HG03558 (cell line): Measurements from ENCODE around the gene INO80B.
A peak's percentile ranks its signal among the peaks of the same experiment; 100 is the strongest.
"Not testable (repeated sequence)": the region's sequence is repeated elsewhere in the genome, so short reads cannot be mapped to it uniquely, and the experiment has no call there.

Experiments used
- ATAC-seq: cut with Tn5 transposase; IDR thresholded peaks from one replicate; pipeline ENCODE4 v1.9.1; 2021; ENCODE audit warnings: moderate number of reproducible peaks; ENCODE audit not compliant: unreplicated experiment; ENCODE audit errors: extremely low read depth

Gene INO80B

GRCh38 chr2:74424995-74425406, 29.9 kb upstream of the INO80B start:
- ATAC-seq, result no peak

DNA sequence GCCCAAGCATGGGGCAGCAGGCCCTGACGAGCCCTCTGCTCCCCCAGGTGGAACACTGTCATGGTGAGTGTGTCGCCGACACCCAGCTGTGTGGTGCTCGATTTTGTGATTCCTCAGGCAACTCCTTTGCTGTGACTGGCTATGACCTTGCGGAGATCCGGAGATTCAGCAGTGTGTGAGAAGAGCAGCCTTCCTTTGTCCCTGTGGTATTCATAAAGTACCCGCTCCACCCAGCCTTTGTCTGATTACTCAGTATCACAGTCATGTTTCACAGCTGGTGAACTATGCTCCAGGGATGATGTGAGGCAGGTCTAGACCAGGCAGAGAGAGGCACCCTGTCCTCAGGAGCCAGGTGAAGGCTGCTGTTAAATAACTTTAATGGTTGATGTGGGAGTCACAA, 29.4 kb upstream of the INO80B start:
- ATAC-seq, result no peak

DNA sequence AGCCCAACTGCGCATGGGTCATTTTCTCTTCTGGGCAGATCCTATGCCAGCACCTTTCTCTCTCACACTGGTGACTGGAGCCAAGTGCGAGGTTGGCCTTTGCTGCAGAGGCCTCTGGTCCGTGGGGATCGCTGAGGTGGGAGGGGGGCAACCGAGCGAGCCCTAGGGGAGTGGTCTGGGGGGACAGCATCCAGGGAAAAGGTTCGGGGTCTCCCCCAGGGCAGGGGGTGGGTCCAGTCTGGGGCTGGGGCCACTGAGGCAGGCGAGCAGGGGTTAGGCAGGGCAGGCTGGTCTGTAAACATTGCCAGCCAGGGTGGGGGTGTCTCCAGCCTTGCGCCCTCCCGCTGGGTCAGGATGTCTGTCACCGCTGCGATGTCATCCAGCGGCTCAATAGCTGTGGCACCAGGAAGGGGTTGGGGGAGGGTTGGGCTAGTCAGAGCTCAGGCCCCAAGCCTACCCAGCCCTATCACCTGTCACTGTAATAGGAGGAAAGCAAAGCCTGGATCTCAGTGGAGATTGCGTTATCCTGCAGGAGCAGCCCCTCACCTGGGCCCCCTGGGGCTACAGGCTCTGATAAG, 28.6 kb upstream of the INO80B start:
- ATAC-seq, result no peak

GRCh38 chr2:74427551-74427950, 27.3 kb upstream of the INO80B start:
- ATAC-seq, result no peak

DNA sequence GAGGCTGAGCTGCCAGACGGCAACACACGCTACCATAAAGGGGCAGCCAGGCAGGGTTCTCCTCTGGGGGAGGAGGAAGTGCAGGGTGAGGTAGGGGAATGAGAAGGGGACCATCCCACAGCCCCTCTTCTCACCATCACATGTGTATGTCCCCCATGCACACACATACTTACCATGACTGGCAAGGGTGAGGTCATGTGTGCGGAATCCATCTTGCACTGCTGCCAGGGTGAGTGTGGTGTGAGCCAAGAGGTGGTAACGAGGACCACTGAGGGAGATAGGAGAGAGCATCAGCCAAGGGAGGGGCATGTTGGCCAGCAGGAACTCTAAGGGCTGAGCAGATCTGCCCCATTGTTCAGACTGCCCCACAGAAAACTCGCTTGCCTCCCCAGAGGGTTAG, 26.2 kb upstream of the INO80B start:
- ATAC-seq, result no peak

- ATAC-seq, result no peak
Measured at GRCh38 chr2:74429487-74430451, 25.1 kb upstream of the INO80B start.

DNA sequence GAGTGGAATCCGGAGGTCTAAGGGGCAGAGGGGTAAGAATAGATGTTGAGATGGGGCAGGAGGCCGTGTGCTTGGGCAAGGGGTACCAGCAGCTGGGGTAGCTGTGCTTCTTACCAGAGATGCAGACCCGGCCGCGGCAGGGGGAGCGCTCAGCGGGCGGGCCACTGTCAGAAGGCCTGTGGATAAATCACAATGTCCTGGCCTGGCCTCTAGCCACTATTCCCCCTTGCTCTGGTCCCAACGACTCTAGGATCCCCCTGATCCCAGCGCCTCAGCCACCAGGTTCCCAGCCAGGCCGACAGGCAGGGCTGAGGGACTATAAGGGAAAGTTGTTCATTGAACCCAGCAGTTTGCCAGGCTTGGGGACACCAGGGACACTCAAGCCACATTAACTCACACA, 24.4 kb upstream of the INO80B start:
- ATAC-seq, result no peak

DNA sequence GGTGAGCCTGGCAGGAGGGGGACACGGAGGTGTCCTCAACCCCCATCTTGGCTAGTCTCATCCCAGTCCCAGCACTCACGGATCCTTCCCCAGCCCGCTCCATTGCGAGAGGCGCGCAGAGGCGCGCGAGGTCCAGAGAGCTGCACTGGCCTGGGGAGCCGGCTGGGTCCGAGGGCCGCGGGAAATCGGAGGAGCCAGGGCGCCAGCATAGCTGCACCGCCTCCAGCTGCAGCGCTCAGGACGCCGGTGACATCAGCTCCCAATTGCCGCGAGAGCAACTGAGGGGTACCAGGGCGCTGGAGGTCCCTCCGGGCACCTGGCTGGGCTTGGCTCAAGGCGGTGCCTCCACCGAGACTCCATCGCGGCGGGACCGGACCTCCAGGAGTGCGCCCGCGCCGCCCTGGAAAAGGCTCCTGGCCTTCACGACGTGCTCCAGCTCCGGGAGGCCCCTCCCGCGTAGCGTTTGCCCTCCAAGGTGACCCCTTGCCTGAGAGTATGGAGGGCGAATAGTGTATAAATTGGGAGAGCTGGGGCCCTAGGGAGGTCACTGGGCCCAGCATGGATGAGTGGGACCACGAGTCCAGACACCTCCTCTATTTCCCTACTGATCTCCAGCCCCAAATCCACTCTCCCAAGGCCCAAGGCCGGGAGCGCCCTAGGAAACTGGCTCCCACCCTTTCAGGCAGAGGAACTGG, 18.6 kb upstream of the INO80B start:
- no peak for ATAC-seq

GRCh38 chr2:74436848-74437695, 17.8 kb upstream of the INO80B start:
- ATAC-seq, result no peak

GRCh38 chr2:74438248-74438647, 16.6 kb upstream of the INO80B start:
- ATAC-seq, result no peak

DNA sequence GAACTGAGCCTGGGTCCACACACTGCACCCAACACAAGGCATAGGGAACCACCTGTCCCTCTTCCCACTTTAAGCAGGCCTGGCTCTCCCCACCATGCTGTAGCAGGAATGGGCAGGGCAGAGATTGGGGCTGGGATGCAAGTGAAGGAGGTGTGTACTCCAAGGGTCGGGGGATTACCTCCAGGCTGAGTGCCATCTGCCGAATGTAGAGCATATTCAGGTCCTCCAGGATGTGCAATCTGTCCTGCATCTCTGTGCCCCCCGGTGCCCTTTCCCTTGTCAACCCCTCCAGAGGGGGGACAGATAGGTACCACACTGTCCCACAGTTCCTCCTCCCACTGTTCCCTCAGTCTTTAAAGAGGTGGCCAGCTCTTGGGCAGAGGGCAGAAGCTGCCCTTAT, 15.5 kb upstream of the INO80B start:
- no peak for ATAC-seq

DNA sequence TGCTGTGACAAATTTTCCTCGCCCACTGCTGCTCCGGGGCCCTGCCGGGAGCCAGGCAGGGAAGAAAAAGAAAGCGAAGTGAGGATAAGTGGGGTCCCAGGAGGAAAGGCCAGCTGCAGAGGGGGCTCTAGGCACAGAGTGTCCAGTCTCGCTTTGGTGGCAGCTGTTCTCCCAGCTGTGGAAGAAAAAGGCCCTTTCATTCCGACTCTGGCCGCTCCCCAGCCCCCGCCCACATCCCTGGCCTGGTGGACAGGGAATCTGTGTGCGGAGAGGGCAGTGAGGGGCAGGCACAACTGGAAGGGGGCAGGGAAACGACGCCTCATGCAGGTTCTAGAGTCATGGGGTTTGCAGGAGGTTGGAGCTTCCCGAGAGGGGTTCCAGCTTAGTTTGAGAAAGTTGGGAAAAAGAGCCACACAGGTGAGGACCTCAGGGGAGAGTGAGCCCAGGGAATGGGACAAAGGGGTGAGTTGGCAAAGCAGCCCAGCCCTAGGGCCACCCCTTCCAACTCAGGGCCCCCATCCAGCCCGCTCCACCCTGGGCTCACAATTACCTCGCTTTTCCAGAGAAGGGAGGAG, 15.0 kb upstream of the INO80B start:
- no peak for ATAC-seq

GRCh38 chr2:74440378-74441169, 14.3 kb upstream of the INO80B start:
- ATAC-seq, result peak; percentile 70

- ATAC-seq, result no peak
Measured at GRCh38 chr2:74441170-74441689, 13.7 kb upstream of the INO80B start.

DNA sequence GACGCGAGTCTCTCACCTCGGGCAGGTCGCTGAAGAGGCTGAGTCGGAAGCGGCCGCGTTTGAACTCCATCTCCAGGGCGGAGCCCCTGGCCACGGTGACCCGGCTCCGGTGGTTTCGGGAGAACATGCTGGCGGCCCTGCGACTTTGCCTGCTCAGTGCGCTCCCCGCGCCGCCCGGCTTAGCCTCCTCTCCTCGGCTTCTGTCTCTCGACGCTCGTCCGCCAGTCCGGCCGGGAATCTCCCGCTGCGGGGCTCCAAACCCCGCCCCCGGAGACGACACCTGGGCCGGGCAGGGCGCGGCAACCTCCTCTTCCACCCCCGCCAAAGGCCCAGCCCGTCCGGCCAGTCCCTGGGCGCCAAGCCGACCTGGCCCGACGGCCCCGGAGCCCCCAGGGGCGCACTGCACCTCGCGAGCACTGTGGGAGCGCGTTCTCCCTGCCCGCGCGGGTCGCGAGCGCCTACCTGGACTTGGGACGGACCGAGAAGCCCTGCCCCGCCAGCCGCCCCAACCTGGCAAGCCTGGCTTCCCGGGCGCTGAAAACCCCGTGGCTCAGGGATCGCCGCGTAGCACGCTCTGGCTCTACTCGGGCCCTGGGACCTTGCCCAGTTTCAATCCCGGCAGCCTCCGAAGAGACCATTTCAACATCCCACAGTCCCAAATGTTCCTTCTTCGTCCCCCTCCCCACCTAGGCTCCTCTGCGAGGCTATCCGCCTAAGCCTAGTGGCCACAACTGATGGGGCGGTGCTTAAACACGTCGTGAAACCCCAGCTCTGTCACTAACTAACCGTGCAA, 13.0 kb upstream of the INO80B start, which contains the start of gene RTKN:
Gene RTKN, minus strand, starts transcription at position 248 of the 793 bp plus-strand sequence. Its CDS starts 121 bp downstream, at position 127.
- ATAC-seq, result no peak

GRCh38 chr2:74442483-74443297, 12.2 kb upstream of the INO80B start:
- not testable (repeated sequence) for ATAC-seq
